Fibroblast of peridontal ligament (primary cell): ENCODE data around the gene DMD.

Experiments
- DNase-seq: peaks from one replicate; pipeline ENCODE4 v3.0.0-alpha.2; 2010; ENCODE audit errors: extremely low read depth

Gene DMD

DNA sequence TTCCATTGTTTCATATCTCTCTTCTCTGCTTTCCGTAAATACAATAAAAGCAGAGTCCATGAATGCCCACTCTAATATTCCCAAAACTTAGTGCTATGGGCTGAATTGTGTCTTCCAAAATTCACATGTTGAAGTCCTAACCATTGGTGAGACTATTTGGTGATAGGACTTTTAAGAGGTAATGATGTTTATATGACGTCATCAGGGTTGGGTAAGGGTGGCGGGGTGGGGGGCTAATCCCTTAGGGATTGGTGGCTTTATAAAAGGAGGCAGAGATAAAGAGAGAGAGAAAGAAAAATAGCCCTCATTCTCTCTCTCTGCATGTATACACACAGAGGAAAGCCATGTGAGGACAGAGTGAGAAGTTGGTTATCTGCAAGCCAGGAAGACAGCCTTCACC, 722.2 kb downstream of the DMD start:
- DNase-seq, result no peak

DNA sequence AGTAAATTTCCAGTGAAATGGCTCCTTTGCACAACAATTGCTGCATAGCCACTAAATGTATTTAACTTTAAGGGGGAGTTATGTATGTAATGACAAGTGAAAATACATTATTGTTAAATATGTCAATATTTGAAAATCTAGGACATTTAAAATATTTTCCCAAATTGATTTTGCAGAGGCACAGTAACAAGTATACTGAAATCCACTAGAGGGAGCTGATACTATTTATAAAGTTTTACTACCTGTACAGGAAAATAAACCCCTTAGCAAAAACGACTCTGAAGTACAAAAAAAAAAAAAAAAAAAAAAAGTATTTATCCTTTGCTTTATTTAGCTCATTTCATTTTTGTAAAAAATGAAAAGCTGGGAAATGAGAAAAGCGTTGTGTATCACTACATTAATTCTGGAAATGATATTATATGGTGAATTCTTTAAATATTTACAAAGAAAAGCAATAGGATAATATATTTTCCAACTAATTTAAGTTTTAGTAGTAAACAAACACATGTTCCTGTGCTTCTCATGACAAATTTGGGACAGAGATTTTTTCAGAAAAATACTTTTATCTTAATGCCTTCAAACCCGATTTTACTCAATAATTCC, 727.7 kb downstream of the DMD start:
- no peak for DNase-seq

DNA sequence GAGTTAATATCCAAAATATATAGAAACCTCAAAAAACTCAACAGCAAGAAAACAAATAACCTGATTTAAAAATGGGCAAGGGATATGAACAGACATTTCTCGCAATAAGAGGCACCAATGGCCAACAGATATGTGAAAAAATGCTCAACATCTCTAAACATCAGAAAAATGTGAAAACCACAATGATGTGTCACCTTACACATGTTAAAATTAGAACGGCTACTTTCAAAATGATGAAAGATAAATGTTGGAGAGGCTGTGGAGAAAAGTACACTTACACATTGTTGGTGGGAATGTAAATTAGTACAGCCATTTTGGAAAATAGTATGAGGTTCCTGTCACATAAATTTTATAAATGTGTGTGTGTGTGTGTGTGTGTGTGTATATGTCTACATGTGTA, 731.3 kb downstream of the DMD start:
- no peak for DNase-seq

DNA sequence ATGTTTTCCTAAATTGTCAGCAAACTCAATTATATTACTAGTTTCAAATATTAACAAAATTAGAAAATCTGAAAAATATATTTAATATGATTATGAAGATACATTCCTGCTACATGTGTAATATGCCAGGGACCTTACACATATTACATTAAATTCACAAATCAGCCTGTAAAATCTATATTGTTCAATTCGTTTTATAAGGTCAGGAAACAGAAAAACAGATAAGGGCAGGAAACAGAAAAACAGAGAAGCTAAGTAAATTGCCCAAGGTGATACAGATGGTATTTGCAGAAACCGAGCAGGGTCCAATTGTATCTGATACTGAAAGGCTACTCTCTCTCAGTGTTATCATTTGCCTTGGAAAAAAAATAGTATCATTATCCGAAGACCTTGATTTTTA, 739.0 kb downstream of the DMD start:
- DNase-seq, result no peak

DNA sequence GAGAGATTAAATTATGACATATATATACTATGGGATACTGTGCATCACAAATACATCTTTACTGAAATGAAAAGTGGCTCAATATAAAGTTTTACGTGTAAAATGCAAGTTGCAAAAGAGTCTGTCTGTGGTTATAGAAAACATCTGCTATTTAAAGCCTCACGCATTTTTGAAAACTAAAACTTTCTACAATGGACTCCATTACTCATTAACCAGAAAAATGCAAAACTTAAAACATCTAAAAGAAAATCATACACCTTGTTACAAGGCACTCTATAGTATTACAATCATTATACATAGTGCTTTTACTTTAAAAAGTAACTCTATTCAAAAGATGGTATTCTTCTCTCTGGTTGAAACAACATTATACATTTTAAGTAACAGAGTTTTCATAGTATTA, 755.6 kb downstream of the DMD start:
- DNase-seq, result no peak

DNA sequence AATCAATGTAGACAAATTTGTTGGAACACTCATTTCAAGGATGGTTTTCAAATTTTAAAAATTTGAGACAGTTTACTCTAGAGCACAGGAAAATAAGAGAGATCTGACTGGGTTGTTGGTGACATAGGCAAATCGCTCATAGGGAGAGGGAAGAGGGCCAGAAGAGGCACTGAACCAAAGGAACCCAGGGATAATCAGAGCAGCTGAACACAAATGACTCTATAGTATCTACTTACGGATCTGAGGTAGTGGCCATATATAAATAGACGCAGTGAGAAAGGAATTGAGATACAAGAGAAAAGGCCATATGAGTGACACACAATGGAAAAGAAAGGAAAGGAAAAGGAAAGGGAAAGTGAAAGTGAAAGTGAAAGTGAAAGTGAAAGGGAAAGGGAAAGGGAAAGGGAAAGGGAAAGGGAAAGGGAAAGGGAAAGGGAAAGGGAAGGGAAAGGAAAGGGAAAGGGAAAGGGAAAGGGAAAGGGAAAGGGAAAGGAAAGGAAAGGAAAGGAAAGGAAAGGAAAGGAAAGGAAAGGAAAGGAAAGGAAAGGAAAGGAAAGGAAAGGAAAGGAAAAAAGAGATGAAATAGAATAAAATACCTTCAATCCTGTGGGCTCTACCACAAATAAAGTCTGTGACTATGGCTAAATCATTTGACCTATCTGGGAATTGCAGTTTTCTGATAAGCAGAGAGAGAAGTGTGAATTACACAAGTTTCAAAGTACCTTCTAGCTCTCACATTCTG, 759.2 kb downstream of the DMD start:
- DNase-seq, result no peak

DNA sequence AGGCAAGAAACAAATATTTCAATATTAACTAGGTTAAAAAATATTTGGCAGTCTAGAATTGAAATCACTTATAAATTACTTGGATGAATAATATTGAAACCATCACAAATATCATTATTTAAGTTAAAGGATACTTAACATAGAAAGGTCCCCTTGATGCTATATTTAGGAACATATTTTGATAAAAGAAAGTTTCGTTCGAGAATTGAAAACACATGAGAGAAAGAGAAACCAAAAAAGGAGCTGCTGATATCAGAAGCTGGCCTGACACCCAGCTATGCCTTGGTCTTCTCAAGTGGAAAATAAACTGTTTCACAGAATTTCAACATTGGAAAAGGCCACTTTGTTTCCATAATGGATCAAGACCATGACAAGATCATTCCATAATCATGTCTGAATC, 762.4 kb downstream of the DMD start:
- no peak for DNase-seq

DNA sequence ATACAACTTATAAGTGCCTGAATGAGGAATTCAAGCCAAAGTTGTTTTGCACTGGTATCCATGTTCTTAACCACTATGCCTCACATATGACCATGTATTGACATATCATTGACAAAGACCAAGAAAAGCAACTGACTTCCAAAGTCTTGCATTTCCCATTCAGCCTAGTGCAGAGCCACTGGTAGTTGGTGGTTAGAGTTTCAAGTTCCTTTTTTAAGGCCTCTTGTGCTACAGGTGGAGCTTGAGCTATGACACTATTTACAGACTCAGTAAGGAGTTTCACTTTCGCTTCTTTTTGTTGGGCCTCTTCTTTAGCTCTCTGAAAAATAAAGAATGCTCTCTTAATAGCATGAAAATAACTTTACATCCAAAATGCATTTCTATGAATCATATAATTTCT, 763.0 kb downstream of the DMD start:
- no peak for DNase-seq

DNA sequence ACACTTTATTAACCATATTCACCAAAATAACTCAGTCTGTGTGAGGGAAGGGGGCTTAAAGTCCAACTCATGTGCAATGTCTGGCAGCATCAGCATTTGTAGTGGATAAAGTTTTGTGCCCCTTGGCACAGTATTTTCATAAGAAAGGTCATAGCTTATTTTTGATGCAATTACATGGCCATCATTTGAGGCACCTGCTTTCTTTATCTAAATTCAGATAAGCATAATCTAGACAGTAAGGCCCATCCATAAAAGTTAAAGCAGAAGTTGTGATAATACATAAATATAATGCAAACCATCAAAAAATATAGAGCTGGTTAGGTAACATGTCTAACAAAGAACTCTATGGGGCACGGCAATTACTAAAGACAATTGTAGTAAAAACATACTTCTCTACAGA, 763.7 kb downstream of the DMD start:
- no peak for DNase-seq

DNA sequence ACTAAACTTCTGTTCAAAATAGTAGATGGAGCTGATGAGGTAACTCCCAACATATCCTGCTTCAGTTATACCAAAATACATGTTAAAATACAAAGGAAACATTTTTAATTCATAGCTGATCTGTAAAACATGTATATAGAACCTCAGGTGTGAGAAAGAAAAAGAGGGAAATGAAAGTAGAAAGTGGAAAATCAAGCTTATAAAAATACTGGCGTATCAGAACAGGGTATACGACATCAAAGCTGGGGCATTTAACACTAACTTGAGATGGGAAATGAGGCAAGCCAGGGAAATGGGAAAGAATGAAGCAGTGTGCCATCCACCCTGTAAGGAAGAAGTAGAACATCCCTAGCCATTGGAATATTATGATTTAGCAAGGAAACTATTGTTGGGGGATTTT, 767.5 kb downstream of the DMD start:
- no peak for DNase-seq

DNA sequence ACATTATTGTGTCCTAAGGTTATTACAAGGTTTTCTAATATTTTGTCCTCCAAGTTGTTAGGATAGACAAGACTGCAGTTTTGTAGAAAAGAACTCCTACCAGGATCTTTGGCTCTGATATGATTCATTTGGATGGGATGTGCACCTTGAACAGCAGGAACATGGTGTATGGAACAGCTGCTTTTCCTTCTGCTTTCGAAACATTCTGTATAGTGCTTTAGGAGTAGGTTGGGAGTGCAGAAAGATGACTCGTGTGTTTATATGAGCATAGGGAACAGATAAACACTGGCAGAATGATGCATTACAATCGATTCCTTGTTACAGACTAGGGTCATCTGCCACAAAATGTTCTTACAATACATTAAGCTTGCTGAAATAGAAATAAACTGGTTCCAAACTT, 790.1 kb downstream of the DMD start:
- DNase-seq, result no peak

DNA sequence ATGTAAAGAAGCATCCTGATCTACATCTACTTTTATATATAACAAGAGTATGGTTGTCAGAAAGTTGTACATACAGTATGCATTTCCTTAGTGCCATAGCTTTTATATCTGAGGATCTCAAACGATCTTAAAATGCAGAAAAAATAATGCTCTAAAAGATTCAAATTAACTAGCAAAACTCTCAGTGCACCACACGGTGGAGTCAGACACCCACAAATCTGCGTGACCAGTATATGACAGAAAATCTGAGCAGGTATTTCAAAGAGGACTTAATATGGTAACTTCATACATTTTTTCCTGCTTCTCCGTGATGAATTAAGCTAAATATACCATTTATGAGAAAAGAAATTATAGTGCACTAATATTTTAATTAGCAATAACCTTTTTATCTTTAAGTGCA, 803.0 kb downstream of the DMD start:
- DNase-seq, result no peak

DNA sequence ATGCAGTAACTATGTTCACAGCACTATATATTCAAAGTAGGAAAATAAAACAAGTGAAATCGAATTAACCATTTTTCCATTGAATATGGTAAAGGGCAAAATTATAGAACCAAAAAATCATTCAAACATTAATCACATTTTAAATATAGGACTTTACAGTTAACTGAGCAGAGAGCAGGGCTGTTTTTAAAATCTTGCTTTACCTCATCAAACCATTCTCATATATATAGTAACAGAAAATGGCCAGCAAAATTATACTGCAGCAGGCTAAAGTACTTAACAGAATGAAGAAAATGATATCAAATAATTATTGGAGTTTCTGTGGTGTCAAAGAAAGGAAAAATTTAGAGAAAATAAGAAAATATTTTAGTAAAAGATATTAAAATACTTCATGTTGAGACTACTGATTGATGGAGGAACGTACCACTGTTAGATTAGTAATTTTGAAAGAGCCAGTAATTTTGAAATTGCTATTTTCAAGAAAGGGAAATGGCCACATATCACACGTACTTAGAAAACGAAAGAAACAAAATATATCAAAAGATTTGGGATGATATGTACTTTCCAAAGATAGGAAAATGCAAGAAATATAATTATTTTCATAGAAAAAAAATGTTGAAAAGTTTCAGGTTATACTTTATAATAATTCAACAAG, 813.7 kb downstream of the DMD start:
- no peak for DNase-seq

DNA sequence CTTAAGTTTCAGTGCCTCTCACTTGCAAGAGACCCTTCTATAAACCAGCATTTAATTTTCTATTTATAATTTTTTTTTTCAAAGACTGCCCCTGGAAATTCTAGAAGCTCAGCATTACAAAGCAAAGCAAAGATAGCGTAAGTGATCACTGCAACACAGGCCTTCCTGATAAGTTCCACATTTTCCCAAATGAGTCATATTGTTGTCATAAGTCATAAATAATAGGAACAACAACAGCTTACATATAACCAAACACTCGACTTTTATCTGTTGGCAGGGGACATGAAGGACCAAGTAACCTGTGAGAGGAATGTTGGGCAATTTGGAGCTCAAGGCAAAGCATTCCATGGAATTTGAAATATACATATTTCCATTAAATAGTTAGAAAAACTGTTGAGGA, 815.5 kb downstream of the DMD start:
- DNase-seq, result no peak

DNA sequence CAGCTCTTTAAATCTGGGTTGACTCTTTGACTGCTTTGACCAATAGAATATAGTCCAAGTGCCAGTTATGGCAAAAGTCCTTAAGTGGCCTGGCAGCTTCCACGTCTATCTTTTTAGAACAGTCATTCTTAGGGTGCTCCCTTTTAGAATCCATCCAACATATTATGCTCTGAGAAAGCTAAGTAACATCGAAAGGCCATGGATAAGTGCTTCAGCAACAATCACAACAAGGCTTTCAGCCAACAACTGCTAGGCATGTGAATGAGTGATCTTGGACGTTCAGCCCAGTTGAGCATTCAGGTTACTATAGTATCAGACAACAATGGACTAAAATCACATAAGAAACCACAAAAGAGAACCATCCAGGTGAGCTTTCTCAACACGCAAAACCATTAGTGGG, 818.7 kb downstream of the DMD start:
- no peak for DNase-seq

DNA sequence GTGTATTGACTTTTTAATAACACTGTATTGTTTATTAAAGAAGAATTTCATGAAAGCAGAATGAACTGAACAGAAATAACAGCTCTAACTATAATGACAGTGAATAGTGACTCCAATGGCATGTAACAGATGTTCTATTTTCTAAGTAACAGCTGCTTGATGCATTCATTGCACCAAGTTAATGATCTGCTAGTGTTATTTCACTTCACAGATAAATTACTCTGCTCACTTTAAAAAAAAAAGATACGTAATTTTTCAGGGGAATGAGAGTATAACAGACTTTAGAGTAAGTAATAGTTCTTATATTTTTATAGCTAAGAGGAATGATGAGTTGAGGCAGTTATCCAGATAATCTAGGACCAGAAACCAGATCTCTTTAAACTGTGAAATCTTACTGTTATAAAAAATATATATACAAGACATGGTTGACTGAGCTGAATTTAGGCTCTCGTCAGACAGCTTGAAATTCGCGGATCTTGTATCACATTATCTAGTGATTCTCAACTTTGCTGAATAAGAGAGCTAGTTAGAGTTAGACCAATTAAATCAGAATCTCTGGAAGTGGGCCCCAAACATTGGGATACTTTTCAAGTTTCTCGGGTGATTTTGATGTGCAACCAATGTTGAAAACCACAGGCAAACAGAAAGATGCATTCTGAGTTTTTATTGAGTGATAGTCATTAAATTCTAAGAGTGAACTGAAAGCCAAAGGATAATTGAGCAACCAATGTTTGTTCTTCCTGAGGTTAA, 840.7 kb downstream of the DMD start:
- no peak for DNase-seq

DNA sequence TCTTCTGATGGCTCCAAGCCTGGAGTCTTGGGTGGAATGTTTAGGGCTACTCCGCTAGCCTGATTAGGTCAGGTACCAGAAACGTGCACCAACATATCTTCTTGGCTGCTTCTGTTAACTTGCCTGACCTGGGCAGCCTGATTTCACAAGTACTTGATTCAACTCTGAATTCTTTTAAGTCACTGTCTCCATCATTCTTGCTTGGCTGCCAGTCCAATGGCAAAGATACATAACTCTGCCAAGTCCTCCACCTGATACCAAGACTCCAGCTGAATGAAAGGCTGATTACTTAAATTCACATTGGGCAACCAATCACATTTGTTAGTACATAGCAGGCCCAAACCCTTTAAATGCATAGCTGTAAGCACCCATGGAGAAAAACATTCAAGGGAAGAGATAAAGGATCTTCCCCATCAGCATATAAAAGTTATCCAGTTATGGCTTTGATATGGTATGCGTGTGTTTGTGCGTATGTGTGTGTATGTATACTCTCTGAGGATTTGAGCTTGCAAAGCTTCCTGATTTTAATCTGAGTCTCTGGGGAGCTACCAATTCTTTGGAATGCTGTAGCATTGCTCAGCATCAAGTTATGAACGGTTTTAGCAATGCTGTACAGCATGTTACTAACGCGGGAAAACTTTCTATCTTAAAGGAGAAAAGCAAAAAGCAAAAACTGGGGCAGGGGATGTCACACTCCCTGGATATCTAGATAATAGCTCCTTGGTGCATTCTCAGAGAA, 917.2 kb downstream of the DMD start:
- no peak for DNase-seq

DNA sequence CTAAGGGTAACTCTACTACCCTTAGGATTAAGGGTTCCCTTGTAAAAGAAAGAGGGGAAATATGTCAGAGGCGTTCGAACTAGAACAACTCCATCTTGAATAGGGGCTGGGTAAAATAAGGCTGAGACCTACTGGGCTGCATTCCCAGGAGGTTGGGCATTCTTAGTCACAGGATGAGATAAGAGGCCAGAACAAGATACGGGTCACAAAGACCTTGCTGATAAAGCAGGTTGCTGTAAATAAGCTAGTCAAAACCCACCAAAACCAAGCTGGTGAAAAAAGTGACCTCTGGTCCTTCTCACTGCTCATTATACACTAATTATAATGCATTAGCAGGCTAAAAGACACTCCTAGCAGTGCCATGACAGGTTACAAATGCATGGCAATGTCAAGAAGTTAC, 922.0 kb downstream of the DMD start:
- DNase-seq, result no peak

DNA sequence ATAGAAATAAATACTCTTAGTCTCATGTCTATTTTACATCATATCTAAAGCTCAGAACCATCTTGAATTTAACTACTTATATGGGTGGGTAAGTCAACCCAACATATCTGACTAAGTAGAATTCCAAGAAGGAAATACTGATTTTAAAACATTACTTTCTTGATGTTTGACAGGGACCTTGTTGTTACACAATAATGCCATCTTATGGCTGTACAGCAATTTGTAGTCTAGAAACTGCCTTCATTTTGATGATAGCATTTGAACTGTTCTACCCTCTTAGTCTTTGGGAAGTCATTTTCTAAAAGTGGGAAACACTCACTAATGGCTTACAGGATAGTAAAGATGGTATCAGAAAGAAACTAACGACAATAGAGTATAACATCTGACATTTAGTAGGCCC, 929.5 kb downstream of the DMD start:
- DNase-seq, result no peak

DNA sequence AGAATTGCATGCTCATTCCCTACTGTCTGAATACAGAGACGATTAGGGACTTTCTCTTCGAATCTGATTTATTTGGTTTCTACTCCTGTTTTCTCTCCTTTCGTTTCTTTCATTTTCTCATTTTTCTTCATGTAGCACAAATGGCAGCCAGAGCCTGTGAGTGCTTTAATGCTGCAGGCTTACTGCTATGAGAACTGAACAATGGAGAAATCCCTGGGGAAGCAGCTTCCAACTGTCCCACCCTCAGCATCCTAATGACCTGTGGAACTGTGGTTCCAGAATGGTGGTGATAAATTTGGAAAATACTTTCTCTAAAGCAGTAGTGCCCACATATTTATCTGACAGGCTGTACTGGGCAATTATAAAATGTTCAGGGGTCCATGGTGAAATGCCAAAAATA, 930.4 kb downstream of the DMD start:
- no peak for DNase-seq

DNA sequence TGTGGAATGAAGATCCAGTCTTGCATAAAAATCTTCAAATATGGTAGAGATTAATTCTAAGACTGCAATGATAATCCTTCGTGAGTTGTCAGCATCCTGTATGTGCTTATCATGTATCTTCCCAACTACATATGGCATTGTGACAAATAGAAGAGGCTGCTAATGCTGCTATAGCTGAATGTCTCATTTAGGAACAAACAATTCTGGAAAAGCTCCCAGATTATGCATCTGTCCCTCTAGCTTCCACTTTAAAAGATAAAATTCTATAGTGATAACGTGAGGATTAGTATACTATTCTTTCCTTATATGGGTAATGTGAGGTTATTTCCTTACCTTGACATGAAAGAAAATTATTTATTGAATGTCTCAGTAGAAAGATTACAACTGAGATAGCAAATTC, 930.9 kb downstream of the DMD start:
- DNase-seq, result no peak

DNA sequence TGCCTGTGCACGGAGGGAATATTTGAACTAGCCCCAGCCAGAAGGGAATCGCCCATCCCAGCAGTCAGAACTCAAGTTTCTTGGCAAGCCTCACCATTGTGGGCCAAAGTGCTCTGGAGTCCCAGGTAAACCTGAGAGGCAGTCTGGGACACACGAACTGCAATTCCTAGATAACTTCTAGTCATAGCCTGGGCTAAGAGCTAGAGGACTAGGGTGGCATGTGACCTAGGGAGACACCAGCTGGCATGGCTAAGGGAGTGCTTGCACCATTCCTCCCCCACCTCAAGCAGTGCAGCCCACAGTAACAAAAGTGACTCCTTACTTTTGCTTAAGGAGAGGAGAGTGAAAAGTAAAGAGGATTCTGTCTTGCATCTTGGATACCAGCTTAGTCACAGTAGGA, 935.2 kb downstream of the DMD start:
- DNase-seq, result no peak
